Stimulated activated CD4-positive, alpha-beta T cell treated with anti-CD3 and anti-CD28 coated beads, Interleukin-15, amount 100 ng/mL, for 48 hours (primary cell): ENCODE results near the gene GRID1.
"Not testable (repeated sequence)": the region's sequence is repeated elsewhere in the genome, so short reads cannot be mapped to it uniquely, and the experiment has no call there.

Experiments used
- DNase-seq, 2 donors: peaks; one replicate each; pipeline ENCODE4 v3.0.0-alpha.2; 2020; ENCODE audit warnings: low read depth in 2 of 2

Gene GRID1

DNA sequence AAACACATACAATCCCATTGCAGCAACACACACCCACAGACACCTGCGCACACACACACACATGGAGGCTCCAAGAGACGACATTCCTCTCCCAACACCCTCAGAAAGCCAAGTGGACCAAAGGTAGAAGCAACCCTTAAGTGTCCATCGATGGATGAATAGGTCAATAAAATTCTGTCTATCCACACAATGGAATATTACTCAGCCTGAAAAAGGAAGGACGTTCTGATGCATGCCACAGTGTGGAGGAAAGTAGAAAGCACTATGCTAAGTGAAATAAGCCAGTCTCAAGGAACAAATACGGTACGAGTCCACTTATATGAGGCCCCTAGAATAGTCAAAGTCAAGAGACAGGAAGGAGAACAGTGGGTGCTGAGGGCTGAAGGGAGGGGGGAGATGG is 174.4 kb downstream of the GRID1 start:
- no peak for DNase-seq

DNA sequence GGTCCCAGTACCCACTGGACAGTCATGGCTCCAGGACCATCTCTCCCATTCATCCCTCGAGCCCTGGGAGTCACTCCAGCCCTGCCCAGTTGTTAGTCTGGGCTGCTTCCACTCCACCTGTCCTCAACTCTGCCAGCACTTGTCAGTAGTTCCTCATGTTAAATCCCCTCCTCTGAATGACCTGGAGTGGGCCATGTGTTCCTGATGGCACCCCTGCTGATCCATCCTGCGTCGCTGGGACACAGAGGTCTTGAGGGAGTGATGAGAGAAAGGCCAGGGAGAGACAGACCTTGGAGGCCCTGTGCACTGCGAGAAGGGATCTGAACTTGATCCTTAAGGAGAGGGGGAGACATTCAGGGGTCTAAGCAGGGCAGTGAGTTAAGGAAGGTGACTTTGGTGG is 174.9 kb downstream of the GRID1 start:
- DNase-seq: no peak

- DNase-seq: no peak
Observed at GRCh38 chr10:86191166-86191565, 175.4 kb downstream of the GRID1 start.

GRCh38 chr10:86190291-86190690 is 176.3 kb downstream of the GRID1 start:
- no peak for DNase-seq

- DNase-seq: no peak
Observed at GRCh38 chr10:86189891-86190290, 176.7 kb downstream of the GRID1 start.

GRCh38 chr10:86188796-86189558 is 177.6 kb downstream of the GRID1 start:
- DNase-seq: no peak

GRCh38 chr10:86188326-86188725 is 178.3 kb downstream of the GRID1 start:
- no peak for DNase-seq

GRCh38 chr10:86187499-86188239 is 178.9 kb downstream of the GRID1 start:
- DNase-seq: no peak

DNA sequence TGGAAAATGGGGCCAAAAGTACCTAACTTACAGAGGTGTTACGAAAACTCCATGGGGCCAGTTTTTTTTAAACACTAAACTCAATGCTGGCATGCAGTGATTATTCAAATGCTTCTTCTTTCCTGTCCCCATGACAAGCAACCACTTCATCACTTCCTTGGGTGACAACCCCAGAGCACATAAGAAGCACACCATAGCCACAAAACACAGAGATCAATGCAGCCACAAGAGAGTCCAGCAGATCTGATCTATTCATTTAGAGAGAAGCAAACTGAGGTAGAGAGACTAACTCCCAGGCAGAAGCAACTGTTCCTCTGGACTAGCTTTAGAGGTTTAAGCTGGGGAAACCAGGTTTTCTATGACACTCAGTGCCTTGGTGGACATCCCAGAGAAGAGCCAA is 180.0 kb downstream of the GRID1 start:
- DNase-seq: no peak

DNA sequence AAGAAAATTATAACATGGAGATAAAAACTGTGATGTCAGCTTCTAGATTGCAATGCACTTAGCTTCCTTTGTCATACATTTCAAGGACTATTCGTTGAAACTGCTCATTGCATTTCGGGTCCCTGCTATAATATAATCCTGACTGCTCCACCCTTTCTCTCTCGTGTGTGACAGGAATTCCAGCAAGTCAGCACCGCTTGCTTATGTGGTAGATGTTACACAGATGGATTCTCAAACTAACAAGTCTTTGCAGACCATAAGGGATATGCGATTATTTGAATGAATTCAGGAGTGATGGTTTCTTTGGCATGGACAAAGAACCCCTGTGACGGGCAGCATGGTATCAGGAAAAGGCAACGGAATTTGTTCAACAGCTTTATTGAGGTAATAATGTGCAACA is 184.0 kb downstream of the GRID1 start:
- no peak for DNase-seq

- no peak for DNase-seq
Observed at GRCh38 chr10:86182150-86182549, 184.4 kb downstream of the GRID1 start.

DNA sequence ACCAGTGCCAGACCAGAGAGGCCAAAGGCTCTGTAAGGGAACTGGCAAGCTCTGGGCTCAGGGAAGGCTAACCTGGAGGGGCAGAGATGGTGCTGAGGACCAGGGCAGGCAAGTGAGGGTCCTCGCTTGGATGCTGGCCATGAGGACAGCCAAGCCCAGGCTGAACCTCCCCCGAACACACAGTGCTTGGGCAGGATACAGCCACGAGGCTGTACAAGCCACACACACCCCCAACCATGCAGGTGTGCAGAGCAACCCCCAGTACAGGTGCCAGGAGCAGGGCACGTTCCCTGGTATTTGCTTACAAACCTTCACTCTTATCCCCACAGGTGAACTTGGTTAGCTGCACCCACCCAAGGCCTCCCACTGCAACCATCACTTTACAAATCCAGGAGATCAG is 185.7 kb downstream of the GRID1 start:
- DNase-seq: no peak

DNA sequence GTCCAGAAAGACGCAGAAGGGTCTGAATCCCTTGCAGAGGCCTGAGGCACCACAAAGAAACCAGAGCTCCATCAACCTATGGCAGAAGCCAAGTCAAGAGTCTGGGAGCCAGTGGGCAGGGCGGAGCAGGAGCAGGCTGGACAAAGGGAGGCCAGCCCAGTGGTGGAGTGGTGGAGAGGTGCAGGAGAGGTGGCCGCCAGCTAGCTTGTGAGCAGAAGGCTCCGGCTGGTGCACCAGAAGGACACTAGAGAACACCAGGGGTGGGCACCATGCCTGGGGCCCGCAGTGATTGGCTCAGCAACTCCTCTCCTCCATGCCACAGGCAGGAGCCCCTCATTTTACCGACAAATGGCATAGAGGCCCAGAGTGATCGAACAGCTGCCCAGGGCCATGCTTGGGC is 186.6 kb downstream of the GRID1 start:
- DNase-seq: no peak

- DNase-seq: no peak
Observed at GRCh38 chr10:86179153-86179524, 187.5 kb downstream of the GRID1 start.

- DNase-seq: no peak
Observed at GRCh38 chr10:86178401-86179152, 188.0 kb downstream of the GRID1 start.

DNA sequence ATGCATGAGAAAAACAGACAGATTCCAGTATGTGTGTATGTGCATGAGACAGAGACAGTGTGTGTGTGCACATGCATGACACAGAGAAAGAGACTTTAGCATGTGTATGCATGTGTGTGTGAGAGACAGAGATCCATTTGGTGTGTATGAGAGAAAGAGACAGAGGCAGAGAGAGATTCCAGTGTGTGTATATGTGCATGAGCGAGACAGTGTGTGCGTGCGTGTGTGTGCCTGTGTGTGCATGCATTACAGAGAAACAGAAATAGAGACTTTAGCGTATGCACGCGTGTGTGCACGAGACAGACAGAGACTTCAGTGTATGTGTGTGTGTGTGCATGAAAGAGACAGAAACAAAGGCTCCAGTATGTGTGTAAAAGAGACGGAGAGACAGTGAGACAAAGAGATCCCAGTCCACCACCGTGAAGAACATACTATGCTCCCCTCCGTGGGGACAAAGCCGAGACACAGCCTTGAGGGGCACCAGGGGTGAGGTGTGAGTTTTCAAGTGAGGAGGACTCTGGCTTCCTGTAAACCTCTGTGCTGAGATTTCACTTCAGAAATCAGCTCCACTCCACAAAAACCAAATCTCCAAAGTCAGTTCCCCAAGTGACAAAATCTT is 188.9 kb downstream of the GRID1 start:
- DNase-seq: no peak

- no peak for DNase-seq
Observed at GRCh38 chr10:86176850-86177536, 189.6 kb downstream of the GRID1 start.

- not testable (repeated sequence) for DNase-seq
Observed at GRCh38 chr10:86175476-86175875, 191.1 kb downstream of the GRID1 start.

- DNase-seq: no peak
Observed at GRCh38 chr10:86172301-86172700, 194.3 kb downstream of the GRID1 start.

GRCh38 chr10:86170255-86171108 is 196.1 kb downstream of the GRID1 start:
- no peak for DNase-seq
